HG03060 (cell line): Measurements from ENCODE around the gene GCKR.
"Not testable (repeated sequence)": the region's sequence is repeated elsewhere in the genome, so short reads cannot be mapped to it uniquely, and the experiment has no call there.

ENCODE experiments used
- ATAC-seq: cut with Tn5 transposase; IDR thresholded peaks from one replicate; pipeline ENCODE4 v1.9.1; 2021; ENCODE audit warnings: low read depth, moderate number of reproducible peaks; ENCODE audit not compliant: unreplicated experiment

GCKR gene

DNA sequence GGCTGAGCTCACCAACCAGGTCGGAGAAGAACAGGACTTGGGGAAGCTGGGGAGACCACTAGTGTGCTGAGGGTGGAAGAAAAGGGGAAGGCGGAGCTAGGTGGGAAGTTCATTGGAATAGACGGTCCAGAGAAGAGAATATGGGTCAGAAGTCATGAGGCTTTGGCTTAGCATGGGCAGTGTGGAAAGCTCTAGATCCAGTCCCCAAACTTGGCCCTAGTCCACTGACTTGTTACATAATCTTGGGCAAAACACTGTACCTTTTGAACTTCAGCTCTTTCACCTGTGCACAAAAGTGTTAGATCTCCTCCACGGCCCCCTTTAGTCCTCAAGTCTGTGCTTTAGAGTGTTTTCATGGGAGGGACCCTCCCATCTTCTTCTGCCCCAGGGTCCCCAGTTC, 10.7 kb downstream of the GCKR start:
- no peak for ATAC-seq

DNA sequence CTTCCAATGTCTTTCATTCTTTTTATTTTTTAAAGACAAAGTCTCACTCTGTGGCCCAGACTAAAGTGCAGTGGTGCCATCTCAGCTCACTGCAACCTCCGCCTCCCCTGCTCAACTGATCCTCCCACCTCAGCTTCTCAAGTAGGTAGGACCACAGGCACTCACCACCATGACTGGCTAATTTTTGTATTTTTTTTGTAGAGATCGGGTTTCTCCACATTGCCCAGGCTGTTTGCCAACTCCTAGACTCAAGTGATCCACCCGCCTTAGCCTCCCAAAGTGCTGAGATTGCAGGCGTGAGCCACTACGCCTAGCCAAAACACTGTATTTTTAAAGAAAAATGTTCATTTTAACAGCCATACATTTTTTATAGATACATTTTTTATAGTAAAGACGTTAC, 12.7 kb downstream of the GCKR start:
- no peak for ATAC-seq

- no peak for ATAC-seq
Measured at GRCh38 chr2:27518113-27518781, 21.6 kb downstream of the GCKR start.

DNA sequence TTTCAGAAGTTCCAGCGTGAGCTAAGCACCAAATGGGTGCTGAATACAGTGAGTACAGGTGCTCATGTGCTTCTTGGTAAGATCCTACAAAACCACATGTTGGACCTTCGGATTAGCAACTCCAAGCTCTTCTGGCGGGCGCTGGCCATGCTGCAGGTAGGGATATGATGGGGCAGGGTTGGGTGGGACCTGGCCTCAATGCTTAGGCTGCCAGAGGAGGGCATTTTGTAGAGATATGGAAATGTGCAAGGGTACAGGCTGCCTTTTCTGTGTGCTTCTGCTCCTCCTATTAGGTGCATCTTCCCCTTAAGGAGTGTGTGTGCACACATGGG, 22.1 kb downstream of the GCKR start:
- no peak for ATAC-seq

DNA sequence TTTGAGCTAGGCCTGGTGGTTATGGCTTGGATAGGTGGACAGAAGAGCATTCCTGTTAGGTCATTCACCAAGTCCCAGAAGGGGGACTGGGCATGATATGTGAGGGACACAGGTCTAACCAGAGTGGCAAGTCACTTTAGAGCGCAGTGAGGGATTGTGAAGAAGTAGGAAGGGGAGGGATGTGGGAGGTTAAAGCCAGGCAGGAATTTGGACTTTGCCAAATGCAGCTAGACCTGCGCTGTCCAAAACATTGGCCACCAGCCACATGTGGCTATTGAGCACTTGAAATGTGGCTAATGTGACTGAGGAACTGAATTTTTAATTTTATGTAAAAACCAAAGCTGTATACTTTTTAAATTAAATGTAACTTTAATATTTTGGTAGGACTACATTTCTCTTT, 23.7 kb downstream of the GCKR start:
- ATAC-seq: no peak

GRCh38 chr2:27522400-27522945, 25.8 kb downstream of the GCKR start:
- no peak for ATAC-seq

DNA sequence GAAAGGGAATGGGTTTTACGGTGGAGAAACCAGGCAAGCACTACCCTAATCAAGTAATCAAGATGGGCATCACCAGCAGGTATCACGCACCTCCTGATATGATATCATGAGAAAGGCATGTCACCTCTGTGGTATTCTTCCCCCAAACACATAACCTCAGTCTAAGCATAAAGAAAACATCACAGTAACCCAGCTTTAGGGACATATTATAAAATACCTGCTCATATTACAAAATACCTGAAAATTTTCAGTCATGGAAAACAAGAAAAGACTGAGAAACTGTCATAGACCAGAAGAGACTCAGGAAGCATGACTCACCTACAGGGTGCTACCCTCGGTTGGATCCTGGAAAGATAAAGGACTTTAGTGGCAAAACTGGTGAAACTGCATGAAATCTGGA, 30.5 kb downstream of the GCKR start:
- no peak for ATAC-seq

DNA sequence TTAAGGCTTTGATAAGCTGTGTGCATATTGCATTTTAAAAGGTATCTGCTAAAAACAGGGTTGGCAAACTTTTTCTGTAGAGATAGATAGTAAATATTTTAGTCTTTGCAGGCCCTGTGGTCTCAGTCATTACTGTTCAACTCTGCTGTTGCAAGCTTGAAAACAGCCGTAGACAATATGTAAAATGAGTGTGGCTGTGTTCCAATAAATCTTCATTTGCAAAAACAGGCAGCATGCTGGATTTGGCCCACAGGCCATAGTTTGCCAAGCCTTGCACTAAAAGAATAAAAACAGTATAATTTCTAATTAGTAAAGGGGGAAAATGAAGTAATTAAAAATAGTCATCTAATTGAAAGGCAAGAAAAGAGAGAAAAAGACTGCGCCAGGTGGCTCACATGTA, 35.3 kb downstream of the GCKR start:
- no peak for ATAC-seq

GRCh38 chr2:27537287-27537686, 40.6 kb downstream of the GCKR start:
- ATAC-seq: no peak

- not testable (repeated sequence) for ATAC-seq
Measured at GRCh38 chr2:27538839-27539450, 42.3 kb downstream of the GCKR start.

GRCh38 chr2:27539649-27540048, 43.0 kb downstream of the GCKR start:
- not testable (repeated sequence) for ATAC-seq

GRCh38 chr2:27544143-27544821, 47.6 kb downstream of the GCKR start:
- ATAC-seq: no peak

- ATAC-seq: no peak
Measured at GRCh38 chr2:27545348-27546141, 48.9 kb downstream of the GCKR start.

DNA sequence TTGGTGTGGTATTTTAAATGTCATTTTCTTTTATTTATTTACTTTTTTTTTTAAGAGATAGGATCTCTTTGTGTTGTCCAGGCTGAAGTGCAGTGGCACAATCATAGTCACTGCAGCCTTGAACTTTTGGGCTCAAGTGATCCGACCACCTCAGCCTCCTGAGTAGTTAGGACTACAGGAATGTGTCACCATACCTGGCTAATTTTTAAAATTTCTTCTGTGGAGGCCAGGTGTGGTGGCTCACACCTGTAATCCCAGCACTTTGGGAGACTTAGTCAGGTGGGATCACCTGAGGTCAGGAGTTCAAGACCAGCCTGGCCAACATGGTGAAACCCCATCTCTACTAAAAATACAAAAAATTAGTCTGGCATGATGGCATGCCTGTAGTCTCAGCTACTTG, 52.7 kb downstream of the GCKR start:
- ATAC-seq: no peak

GRCh38 chr2:27551514-27551913, 54.9 kb downstream of the GCKR start:
- no peak for ATAC-seq

DNA sequence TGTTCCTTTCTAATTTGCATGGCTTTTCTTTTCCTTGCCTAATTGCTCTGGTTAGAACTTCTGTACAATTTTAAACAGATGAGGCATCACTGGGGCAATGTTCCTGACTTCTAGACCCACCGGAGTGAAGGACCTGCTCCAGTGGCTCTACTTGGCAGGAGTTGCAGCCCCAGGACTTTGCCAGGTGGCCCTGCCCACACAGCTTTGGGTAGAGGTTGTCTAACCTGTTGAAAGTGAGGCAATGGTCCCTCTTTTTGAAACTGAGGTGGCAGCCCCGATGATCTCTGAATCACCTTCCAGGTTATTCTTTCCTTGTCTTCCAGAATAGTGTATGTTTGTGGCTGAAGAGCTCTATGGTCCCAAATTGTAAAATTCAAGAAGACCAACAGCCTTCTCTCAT, 56.3 kb downstream of the GCKR start:
- no peak for ATAC-seq

GRCh38 chr2:27554451-27554850, 57.8 kb downstream of the GCKR start:
- not testable (repeated sequence) for ATAC-seq

- ATAC-seq: no peak
Measured at GRCh38 chr2:27559228-27559627, 62.6 kb downstream of the GCKR start.

- ATAC-seq: no peak
Measured at GRCh38 chr2:27561060-27561459, 64.4 kb downstream of the GCKR start.

- no peak for ATAC-seq
Measured at GRCh38 chr2:27566628-27567027, 70.0 kb downstream of the GCKR start.

- no peak for ATAC-seq
Measured at GRCh38 chr2:27569398-27569797, 72.8 kb downstream of the GCKR start.
